GM23338 (cell line): ENCODE results near the gene TET2. TPM values are rescaled to one million over a fixed set of nuclear protein-coding genes. Genes with fewer than 3 reads are reported as not detected.

ENCODE experiments used
- ATAC-seq: fragments of 200-7000 bp; cut with Tn5 transposase; 3 replicates; pipeline ENCODE4 v1.9.1; 2020
- DNase-seq: peaks from one replicate; pipeline ENCODE4 v3.0.0-alpha.2; 2015; ENCODE audit warnings: low spot score
- H2AFZ ChIP-seq: fragments of 200-600 bp; sonication (generic); 2 replicates; pipeline ENCODE4 v1.8.0; 2016; ENCODE audit warnings: antibody characterized with exemption, mild to moderate bottlenecking, moderate library complexity
- H3F3A ChIP-seq: fragments of 200-600 bp; sonication (generic); replicated peaks from 2 replicates; pipeline ENCODE4 v1.8.0; 2017; ENCODE audit warnings: antibody characterized with exemption, mixed run types, low read depth
- H3K27ac ChIP-seq: fragments of 200-600 bp; sonication (generic); 2 replicates; pipeline ENCODE4 v1.6.1; 2016; ENCODE audit warnings: low read depth
- H3K27me3 ChIP-seq: fragments of 200-600 bp; sonication (generic); 2 replicates; pipeline ENCODE4 v1.8.0; 2016; ENCODE audit warnings: mild to moderate bottlenecking, mixed run types, moderate library complexity; ENCODE audit not compliant: insufficient read depth
- H3K36me3 ChIP-seq: fragments of 200-600 bp; sonication (generic); 2 replicates; pipeline ENCODE4 v1.8.0; 2016; ENCODE audit warnings: mild to moderate bottlenecking; ENCODE audit not compliant: insufficient read depth
- H3K4me1 ChIP-seq: fragments of 200-600 bp; sonication (generic); 2 replicates; pipeline ENCODE4 v1.8.0; 2016; ENCODE audit warnings: mild to moderate bottlenecking, moderate library complexity; ENCODE audit not compliant: insufficient read depth
- H3K4me2 ChIP-seq: fragments of 200-600 bp; sonication (generic); 2 replicates; pipeline ENCODE4 v1.7.1; 2017; ENCODE audit warnings: mixed run types
- H3K4me3 ChIP-seq: fragments of 200-600 bp; sonication (generic); 2 replicates; pipeline ENCODE4 v1.6.1; 2016; ENCODE audit warnings: mixed run types
- H3K79me2 ChIP-seq: fragments of 200-600 bp; sonication (generic); replicated peaks from 2 replicates; pipeline ENCODE4 v1.8.0; 2017; ENCODE audit warnings: mild to moderate bottlenecking; ENCODE audit not compliant: insufficient read depth
- H3K9me2 ChIP-seq: fragments of 200-600 bp; sonication (generic); 2 replicates; pipeline ENCODE4 v1.8.0; 2017; ENCODE audit not compliant: insufficient read depth
- H4K20me1 ChIP-seq: fragments of 200-600 bp; sonication (generic); replicated peaks from 2 replicates; pipeline ENCODE4 v1.8.0; 2017; ENCODE audit warnings: mild to moderate bottlenecking; ENCODE audit not compliant: insufficient read depth
- H3K27ac Mint-ChIP-seq: 2 replicates; pipeline ENCODE4 v1.8.0; 2020; ENCODE audit warnings: inconsistent platforms, mild to moderate bottlenecking, moderate library complexity, mixed read lengths
- H3K27me3 Mint-ChIP-seq: 3 replicates; pipeline ENCODE4 v1.8.0; 2022; ENCODE audit warnings: low read depth, mild to moderate bottlenecking, moderate library complexity, mixed read lengths, inconsistent platforms; ENCODE audit not compliant: insufficient read depth, poor library complexity
- H3K36me3 Mint-ChIP-seq: 3 replicates; pipeline ENCODE4 v1.8.0; 2021; ENCODE audit warnings: low read depth, mild to moderate bottlenecking, inconsistent platforms, moderate library complexity, mixed read lengths
- H3K4me1 Mint-ChIP-seq: 3 replicates; pipeline ENCODE4 v1.8.0; 2020; ENCODE audit warnings: mild to moderate bottlenecking, inconsistent platforms, mixed read lengths
- H3K4me3 Mint-ChIP-seq: 3 replicates; pipeline ENCODE4 v1.8.0; 2021; ENCODE audit warnings: moderate library complexity, mild to moderate bottlenecking, inconsistent platforms, mixed read lengths
- H3K9me3 Mint-ChIP-seq: 3 replicates; pipeline ENCODE4 v1.8.0; 2020; ENCODE audit warnings: moderate library complexity, mild to moderate bottlenecking, inconsistent platforms, mixed read lengths
- CREB1 ChIP-seq: fragments of 250-450 bp; sonication (Bioruptor Pico); IDR thresholded peaks from 2 replicates; pipeline ENCODE4 v1.5.0; 2020; ENCODE audit warnings: low read depth, mild to moderate bottlenecking, moderate library complexity
- EZH2 ChIP-seq: fragments of 200-600 bp; sonication (generic); IDR thresholded peaks from one replicate; pipeline ENCODE4 v1.8.0; 2017; ENCODE audit warnings: antibody characterized with exemption, mild to moderate bottlenecking, low read depth; ENCODE audit not compliant: unreplicated experiment
- EZH2phosphoT487 ChIP-seq: fragments of 200-600 bp; sonication (generic); IDR thresholded peaks from one replicate; pipeline ENCODE4 v1.8.1; 2018; ENCODE audit warnings: antibody characterized with exemption; ENCODE audit not compliant: unreplicated experiment
- JUNB ChIP-seq: IDR thresholded peaks from one replicate; pipeline ENCODE4 v1.6.1; 2016; ENCODE audit warnings: antibody characterized with exemption; ENCODE audit not compliant: unreplicated experiment
- NANOG ChIP-seq: IDR thresholded peaks from 2 replicates; pipeline ENCODE4 v1.6.1; 2016; ENCODE audit warnings: antibody characterized with exemption, borderline replicate concordance
- POLR2AphosphoS5 ChIP-seq: IDR thresholded peaks from 2 replicates; pipeline ENCODE4 v1.6.1; 2016; ENCODE audit warnings: antibody characterized with exemption, low read depth
- STAT1 ChIP-seq: IDR thresholded peaks from one replicate; pipeline ENCODE4 v1.6.1; 2016; ENCODE audit warnings: antibody characterized with exemption; ENCODE audit not compliant: unreplicated experiment
- ZNF114 ChIP-seq: fragments of 250-450 bp; sonication (Bioruptor Pico); IDR thresholded peaks from 2 replicates; pipeline ENCODE4 v1.5.0; 2020; ENCODE audit warnings: mild to moderate bottlenecking, moderate library complexity
- ZNF331 ChIP-seq: fragments of 250-450 bp; sonication (Bioruptor Pico); IDR thresholded peaks from 2 replicates; pipeline ENCODE4 v1.5.0; 2020; ENCODE audit warnings: low read depth, mild to moderate bottlenecking, moderate library complexity
- polyA plus RNA-seq: library from polyadenylated mRNA; unstranded; fragments of >200 nt; fragmentation: Nextera tagmentation; extraction: Ambion mirVana; gene quantifications from 2 replicates; pipeline ENCODE4 v1.2.1, GENCODE V29; 2016
- total RNA-seq: library from RNA; depleted of rRNA; stranded (reverse); fragments of >200 nt; shearing (Covaris generic); gene quantifications from 2 replicates; pipeline ENCODE4 v1.2.3, GENCODE V29; 2014
- TF ChIP-seq, protein P1 (sequence below): IDR thresholded peaks from 2 replicates; pipeline ENCODE4 v1.6.1; 2016; ENCODE audit warnings: antibody characterized with exemption
- TF ChIP-seq, protein P2 (sequence below), 2 experiments: fragments of 200-600 bp in 1 of 2; sonication (generic) in 1 of 2; conservative IDR thresholded peaks; 2 replicates each; pipeline versions ENCODE4 v1.5.1 to v1.6.1; 2016 to 2017; ENCODE audit warnings: antibody characterized with exemption in 2 of 2, low read depth in 2 of 2, mild to moderate bottlenecking in 2 of 2, moderate library complexity in 1 of 2
- TF ChIP-seq, protein P3 (sequence below): fragments of 250-450 bp; sonication (Bioruptor Pico); IDR thresholded peaks from 2 replicates; pipeline ENCODE4 v1.5.0; 2020; ENCODE audit warnings: mild to moderate bottlenecking, moderate library complexity
- TF ChIP-seq, protein P4 (sequence below): IDR thresholded peaks from one replicate; pipeline ENCODE4 v1.6.1; 2018; ENCODE audit warnings: antibody characterized with exemption; ENCODE audit not compliant: unreplicated experiment

Gene TET2
- total and polyA plus RNA-seq, 2 experiments from 2014 or later: 1.2 to 2.2 TPM

DNA sequence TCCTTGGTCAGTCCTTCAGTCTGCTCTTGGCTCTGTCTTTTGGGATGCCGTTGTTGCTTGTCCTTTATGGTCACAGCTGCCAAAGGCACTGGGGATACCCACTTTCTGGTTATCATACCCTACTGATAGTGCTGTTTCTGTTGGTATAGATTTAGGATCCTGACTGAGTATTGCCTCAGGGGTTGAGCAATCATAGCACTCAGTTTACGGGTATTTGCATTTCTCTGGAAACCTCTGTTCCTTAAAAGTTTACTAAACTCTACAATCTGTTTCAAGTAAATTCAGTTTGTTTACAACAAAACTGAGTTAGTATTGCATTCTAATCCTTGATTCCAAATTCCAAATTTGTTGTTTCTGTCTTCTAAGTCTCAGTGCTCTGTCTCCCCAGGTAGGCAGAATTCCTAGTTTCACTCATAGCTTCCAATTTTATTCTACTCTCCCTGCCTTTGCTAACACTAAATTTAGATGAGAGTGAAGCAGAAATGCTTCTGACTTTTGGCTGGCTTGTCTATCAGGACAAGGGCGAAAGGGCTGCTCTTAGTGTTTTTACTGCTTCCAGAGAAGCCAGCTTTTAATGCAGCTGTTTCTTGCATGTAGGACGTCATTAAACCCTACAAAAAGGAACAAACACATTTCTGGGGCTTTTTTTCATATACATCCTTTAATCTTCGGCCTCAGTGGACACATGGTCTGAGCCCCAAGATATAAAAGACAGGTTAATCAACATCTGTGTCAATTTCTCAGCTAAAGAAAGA lies 17.2 kb upstream of the TET2 start:
- no peak overlapping the region for H3K4me3 ChIP-seq
- no peak for DNase-seq
- H3K79me2 ChIP-seq: no peaks in the 10 kb centered on the region
- no peaks in the 10 kb centered on the region; the same call in 1 of the 2 replicates for H4K20me1 ChIP-seq
- H3K36me3 Mint-ChIP-seq: no peaks in the 10 kb centered on the region
- H3K9me3 Mint-ChIP-seq: no peaks in the 10 kb centered on the region
- H3K27ac Mint-ChIP-seq: no peak overlapping the region
- no peaks in the 10 kb centered on the region for H3K4me1 ChIP-seq
- H3K9me2 ChIP-seq: no peaks in the 10 kb centered on the region
- H3K4me1 Mint-ChIP-seq: no peaks in the 10 kb centered on the region
- H3K4me3 Mint-ChIP-seq: no peak overlapping the region
- H3K27ac ChIP-seq: no peak overlapping the region
- TF ChIP-seq EZH2: no peak
- TF ChIP-seq POLR2AphosphoS5: no peak
- no peak for TF ChIP-seq CREB1 (CRISPR knock-in tag)
- TF ChIP-seq, protein P1, sequence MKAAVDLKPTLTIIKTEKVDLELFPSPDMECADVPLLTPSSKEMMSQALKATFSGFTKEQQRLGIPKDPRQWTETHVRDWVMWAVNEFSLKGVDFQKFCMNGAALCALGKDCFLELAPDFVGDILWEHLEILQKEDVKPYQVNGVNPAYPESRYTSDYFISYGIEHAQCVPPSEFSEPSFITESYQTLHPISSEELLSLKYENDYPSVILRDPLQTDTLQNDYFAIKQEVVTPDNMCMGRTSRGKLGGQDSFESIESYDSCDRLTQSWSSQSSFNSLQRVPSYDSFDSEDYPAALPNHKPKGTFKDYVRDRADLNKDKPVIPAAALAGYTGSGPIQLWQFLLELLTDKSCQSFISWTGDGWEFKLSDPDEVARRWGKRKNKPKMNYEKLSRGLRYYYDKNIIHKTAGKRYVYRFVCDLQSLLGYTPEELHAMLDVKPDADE: no peak
- no peak for TF ChIP-seq EZH2phosphoT487
- no peak for TF ChIP-seq JUNB
- TF ChIP-seq, protein P2, sequence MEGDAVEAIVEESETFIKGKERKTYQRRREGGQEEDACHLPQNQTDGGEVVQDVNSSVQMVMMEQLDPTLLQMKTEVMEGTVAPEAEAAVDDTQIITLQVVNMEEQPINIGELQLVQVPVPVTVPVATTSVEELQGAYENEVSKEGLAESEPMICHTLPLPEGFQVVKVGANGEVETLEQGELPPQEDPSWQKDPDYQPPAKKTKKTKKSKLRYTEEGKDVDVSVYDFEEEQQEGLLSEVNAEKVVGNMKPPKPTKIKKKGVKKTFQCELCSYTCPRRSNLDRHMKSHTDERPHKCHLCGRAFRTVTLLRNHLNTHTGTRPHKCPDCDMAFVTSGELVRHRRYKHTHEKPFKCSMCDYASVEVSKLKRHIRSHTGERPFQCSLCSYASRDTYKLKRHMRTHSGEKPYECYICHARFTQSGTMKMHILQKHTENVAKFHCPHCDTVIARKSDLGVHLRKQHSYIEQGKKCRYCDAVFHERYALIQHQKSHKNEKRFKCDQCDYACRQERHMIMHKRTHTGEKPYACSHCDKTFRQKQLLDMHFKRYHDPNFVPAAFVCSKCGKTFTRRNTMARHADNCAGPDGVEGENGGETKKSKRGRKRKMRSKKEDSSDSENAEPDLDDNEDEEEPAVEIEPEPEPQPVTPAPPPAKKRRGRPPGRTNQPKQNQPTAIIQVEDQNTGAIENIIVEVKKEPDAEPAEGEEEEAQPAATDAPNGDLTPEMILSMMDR (conservative IDR thresholded peaks at IDR 0.05; ENCODE audit: low read depth in 2 of 2): no peak
- TF ChIP-seq, protein P3, sequence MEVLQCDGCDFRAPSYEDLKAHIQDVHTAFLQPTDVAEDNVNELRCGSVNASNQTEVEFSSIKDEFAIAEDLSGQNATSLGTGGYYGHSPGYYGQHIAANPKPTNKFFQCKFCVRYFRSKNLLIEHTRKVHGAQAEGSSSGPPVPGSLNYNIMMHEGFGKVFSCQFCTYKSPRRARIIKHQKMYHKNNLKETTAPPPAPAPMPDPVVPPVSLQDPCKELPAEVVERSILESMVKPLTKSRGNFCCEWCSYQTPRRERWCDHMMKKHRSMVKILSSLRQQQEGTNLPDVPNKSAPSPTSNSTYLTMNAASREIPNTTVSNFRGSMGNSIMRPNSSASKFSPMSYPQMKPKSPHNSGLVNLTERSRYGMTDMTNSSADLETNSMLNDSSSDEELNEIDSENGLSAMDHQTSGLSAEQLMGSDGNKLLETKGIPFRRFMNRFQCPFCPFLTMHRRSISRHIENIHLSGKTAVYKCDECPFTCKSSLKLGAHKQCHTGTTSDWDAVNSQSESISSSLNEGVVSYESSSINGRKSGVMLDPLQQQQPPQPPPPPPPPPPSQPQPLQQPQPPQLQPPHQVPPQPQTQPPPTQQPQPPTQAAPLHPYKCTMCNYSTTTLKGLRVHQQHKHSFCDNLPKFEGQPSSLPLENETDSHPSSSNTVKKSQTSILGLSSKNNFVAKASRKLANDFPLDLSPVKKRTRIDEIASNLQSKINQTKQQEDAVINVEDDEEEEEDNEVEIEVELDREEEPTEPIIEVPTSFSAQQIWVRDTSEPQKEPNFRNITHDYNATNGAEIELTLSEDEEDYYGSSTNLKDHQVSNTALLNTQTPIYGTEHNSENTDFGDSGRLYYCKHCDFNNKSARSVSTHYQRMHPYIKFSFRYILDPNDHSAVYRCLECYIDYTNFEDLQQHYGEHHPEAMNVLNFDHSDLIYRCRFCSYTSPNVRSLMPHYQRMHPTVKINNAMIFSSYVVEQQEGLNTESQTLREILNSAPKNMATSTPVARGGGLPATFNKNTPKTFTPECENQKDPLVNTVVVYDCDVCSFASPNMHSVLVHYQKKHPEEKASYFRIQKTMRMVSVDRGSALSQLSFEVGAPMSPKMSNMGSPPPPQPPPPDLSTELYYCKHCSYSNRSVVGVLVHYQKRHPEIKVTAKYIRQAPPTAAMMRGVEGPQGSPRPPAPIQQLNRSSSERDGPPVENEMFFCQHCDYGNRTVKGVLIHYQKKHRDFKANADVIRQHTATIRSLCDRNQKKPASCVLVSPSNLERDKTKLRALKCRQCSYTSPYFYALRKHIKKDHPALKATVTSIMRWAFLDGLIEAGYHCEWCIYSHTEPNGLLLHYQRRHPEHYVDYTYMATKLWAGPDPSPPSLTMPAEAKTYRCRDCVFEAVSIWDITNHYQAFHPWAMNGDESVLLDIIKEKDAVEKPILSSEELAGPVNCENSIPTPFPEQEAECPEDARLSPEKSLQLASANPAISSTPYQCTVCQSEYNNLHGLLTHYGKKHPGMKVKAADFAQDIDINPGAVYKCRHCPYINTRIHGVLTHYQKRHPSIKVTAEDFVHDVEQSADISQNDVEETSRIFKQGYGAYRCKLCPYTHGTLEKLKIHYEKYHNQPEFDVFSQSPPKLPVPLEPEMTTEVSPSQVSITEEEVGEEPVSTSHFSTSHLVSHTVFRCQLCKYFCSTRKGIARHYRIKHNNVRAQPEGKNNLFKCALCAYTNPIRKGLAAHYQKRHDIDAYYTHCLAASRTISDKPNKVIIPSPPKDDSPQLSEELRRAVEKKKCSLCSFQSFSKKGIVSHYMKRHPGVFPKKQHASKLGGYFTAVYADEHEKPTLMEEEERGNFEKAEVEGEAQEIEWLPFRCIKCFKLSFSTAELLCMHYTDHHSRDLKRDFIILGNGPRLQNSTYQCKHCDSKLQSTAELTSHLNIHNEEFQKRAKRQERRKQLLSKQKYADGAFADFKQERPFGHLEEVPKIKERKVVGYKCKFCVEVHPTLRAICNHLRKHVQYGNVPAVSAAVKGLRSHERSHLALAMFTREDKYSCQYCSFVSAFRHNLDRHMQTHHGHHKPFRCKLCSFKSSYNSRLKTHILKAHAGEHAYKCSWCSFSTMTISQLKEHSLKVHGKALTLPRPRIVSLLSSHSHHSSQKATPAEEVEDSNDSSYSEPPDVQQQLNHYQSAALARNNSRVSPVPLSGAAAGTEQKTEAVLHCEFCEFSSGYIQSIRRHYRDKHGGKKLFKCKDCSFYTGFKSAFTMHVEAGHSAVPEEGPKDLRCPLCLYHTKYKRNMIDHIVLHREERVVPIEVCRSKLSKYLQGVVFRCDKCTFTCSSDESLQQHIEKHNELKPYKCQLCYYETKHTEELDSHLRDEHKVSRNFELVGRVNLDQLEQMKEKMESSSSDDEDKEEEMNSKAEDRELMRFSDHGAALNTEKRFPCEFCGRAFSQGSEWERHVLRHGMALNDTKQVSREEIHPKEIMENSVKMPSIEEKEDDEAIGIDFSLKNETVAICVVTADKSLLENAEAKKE (CRISPR knock-in tag): no peak
- TF ChIP-seq ZNF331 (CRISPR knock-in tag): no peak
- no peak for TF ChIP-seq NANOG
- TF ChIP-seq STAT1: no peak
- no peak for TF ChIP-seq ZNF114 (CRISPR knock-in tag)
- TF ChIP-seq, protein P4, sequence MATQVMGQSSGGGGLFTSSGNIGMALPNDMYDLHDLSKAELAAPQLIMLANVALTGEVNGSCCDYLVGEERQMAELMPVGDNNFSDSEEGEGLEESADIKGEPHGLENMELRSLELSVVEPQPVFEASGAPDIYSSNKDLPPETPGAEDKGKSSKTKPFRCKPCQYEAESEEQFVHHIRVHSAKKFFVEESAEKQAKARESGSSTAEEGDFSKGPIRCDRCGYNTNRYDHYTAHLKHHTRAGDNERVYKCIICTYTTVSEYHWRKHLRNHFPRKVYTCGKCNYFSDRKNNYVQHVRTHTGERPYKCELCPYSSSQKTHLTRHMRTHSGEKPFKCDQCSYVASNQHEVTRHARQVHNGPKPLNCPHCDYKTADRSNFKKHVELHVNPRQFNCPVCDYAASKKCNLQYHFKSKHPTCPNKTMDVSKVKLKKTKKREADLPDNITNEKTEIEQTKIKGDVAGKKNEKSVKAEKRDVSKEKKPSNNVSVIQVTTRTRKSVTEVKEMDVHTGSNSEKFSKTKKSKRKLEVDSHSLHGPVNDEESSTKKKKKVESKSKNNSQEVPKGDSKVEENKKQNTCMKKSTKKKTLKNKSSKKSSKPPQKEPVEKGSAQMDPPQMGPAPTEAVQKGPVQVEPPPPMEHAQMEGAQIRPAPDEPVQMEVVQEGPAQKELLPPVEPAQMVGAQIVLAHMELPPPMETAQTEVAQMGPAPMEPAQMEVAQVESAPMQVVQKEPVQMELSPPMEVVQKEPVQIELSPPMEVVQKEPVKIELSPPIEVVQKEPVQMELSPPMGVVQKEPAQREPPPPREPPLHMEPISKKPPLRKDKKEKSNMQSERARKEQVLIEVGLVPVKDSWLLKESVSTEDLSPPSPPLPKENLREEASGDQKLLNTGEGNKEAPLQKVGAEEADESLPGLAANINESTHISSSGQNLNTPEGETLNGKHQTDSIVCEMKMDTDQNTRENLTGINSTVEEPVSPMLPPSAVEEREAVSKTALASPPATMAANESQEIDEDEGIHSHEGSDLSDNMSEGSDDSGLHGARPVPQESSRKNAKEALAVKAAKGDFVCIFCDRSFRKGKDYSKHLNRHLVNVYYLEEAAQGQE: no peak
- ATAC-seq: no peak
- no peak overlapping the region for H2AFZ ChIP-seq
- no peaks in the 10 kb centered on the region for H3K27me3 Mint-ChIP-seq
- H3F3A ChIP-seq: no peaks in the 10 kb centered on the region
- no peaks in the 10 kb centered on the region for H3K36me3 ChIP-seq
- no peaks in the 10 kb centered on the region for H3K27me3 ChIP-seq
- H3K4me2 ChIP-seq: no peak overlapping the region
